COLO829 (cell line): Measurements from ENCODE around the gene ADSS1.

Experiments
- DNase-seq: peaks from one replicate; pipeline ENCODE4 v3.0.0; 2012; ENCODE audit warnings: low spot score

Gene ADSS1

DNA sequence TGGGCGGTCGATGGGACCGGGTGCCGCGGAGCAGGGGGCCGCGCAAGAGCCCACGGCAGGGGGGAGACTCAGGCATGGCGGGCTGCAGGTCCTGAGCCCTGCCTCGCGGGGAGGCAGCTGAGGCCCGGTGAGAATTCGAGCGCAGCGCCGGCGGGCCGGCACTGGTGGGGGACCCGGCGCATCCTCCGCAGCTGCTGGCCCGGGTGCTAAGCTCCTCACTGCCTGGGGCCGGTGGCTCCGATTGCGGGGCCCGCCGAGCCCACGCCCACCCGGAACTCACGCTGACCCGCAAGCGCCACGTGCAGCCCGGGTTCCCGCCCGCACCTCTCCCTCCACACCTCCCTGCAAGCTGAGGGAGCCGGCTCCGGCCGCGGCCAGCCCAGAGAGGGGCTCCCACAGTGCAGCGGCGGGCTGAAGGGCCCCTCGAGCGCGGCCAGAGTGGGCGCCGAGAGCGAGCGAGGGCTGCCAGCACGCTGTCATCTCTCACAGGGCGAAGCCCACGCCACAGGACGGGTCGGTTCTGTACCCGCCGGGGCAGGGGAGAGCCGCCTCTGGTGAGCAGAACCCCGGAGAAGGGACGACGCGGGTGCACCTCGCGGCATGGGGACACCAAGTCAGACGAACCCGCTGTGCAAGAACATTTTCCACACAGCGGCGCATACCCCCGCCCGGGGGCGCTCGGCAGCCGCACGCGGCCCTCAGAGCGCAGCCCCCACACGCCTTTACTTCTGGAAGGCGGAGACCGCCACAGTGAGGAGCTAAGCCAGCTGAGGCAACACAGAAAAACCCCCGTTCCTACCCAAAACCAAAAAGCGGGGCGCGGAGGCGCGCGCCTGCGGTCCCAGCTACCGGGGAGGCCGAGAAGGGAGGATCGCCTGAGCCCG is 27.8 kb downstream of the ADSS1 start:
- DNase-seq = no peak

GRCh38 chr14:104752423-104752734 is 28.4 kb downstream of the ADSS1 start:
- DNase-seq = no peak

DNA sequence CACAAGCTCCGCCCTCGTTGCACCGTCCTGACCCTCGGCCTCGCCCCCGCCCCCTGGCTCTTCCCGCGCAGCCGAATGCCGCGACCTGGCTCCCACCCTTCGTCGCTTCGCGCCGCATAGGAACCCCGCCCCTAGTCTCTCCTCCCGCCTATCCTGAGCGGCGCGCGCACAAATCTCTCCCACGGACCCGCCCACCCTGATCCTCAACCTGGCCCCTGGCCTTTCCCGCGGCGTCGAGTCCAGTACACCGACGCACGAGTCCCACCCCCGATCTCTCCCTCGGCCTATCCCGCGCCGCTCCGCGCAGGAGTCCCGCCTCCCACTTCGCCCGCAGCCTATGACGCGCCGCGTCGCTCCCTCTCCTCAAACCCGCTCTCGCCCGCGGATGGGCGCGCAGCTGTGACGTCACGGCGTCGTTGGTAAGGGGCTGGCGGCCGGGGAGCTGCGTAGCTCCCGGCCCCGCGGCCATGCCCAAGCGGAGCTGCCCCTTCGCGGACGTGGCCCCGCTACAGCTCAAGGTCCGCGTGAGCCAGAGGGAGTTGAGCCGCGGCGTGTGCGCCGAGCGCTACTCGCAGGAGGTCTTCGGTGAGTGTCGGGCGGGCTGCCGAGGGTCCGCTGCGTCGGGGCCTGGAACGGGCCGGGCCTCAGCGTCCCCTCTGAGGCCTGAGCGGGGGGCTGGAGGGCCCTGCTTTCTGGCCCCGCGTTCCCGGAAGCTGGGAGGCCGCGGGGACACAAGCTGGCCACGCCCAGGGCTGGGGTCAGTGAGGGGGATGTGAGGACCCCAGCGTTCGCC is 28.9 kb downstream of the ADSS1 start, which contains the start of gene SIVA1:
Gene SIVA1 (plus strand): TSS at position 413 of the 793 bp plus-strand sequence. CDS start 55 bp downstream, at position 468.
- peak; percentile 96 for DNase-seq

- DNase-seq = no peak
These were observed 29.6 kb downstream of the ADSS1 start for GRCh38 chr14:104753528-104754212.

DNA sequence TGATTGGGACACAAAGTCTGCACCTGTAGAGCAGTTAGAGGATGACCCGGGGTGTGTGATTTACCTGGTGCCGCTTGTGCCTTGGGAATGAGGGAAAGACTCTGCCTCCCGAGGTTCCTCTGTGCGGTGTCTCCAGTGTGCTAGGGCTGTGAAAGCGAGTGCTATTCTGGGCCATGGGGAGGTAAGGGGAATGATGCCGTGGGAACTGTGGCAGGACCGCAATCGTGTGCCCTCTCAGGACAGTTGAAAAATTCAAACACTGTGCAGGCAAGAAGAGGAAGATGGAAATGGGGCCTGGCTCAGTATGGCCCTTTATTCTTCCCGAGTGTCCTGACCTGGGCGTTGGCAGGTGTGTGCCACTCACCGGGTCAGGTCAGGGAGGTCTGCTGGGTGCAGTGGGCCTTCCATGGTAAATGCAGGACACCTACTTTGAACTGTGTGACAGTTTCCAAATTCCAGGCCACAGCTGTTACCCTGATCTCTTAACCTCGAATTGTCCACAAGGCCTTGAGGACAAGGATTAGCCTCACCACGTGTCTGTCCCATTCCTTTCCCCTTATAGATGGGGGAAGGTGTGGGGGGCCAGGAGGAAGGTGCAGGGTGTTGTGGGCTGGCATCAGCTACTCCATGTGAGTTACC is 30.3 kb downstream of the ADSS1 start:
- no peak for DNase-seq

- DNase-seq = no peak
These were observed 31.6 kb downstream of the ADSS1 start for GRCh38 chr14:104755621-104756020.

DNA sequence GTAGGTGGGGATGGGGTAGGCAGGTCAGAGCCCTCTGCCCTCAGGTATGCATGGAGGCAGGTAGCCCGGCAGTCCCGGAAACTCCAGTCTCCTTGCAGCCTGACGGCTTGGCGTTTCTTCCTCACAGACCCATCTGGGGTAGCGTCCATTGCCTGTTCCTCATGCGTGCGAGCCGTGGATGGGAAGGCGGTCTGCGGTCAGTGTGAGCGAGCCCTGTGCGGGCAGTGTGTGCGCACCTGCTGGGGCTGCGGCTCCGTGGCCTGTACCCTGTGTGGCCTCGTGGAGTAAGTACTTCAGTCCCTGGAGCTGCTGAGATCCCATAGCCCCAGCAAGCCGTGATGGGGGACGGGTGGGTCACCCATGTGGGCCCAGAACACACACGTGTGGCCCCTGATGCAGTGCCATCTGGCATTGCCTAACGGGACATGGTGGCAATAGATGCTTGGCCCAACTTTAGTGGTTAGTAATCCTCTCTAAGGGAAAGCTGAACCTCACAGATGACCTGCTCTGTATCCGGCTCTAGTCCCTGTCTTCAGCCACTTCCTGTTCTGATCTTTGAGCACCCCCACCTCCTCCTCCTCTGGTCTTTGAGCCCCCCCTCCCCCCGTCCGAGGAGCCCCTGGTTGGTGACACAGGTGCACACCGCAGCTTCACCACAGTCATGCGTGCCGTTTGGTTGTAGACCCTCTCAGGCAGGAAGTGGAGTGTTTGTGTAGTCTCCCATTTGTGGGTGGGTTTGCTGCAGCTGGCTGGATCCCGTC is 32.6 kb downstream of the ADSS1 start:
- DNase-seq = no peak

- no peak for DNase-seq
These were observed 33.2 kb downstream of the ADSS1 start for GRCh38 chr14:104757238-104757585.

- no peak for DNase-seq
These were observed 33.8 kb downstream of the ADSS1 start for GRCh38 chr14:104757681-104758392.

GRCh38 chr14:104758981-104759969 is 35.2 kb downstream of the ADSS1 start:
- DNase-seq = no peak

DNA sequence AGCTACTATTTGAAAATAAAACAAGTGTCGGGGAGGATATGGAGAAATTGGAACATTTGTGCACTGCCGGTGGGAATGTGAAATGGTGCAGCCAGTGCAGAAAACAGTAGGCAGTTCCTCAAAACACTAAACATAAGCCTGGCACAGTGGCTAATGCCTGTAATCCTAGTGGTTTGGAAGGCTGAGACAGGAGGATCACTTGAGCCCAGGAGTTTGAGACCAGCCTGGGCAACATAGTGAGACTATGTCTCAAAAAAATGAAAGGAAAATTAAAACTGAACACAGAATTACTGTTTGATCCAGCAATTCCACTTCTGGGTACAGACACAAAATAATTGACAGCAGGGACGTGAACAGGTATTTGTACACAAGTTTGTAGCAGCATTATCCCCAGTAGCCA is 41.5 kb downstream of the ADSS1 start:
- no peak for DNase-seq

- no peak for DNase-seq
These were observed 42.3 kb downstream of the ADSS1 start for GRCh38 chr14:104766256-104766862.

GRCh38 chr14:104766863-104767633 is 43.0 kb downstream of the ADSS1 start:
- DNase-seq = no peak

DNA sequence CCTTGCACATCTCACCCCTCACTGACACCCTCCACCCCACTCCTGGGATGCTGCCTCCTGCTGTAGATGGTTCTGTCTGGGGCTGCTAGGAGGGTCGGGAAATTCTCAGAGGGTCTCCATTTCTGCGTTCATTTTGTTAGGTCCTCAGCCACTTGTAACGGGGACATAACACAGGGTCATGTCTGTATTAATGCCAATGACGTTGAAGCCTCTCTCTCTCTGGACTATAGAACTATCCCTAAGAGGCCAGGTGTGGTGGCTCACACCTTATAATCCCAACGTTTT is 43.5 kb downstream of the ADSS1 start:
- DNase-seq = no peak

DNA sequence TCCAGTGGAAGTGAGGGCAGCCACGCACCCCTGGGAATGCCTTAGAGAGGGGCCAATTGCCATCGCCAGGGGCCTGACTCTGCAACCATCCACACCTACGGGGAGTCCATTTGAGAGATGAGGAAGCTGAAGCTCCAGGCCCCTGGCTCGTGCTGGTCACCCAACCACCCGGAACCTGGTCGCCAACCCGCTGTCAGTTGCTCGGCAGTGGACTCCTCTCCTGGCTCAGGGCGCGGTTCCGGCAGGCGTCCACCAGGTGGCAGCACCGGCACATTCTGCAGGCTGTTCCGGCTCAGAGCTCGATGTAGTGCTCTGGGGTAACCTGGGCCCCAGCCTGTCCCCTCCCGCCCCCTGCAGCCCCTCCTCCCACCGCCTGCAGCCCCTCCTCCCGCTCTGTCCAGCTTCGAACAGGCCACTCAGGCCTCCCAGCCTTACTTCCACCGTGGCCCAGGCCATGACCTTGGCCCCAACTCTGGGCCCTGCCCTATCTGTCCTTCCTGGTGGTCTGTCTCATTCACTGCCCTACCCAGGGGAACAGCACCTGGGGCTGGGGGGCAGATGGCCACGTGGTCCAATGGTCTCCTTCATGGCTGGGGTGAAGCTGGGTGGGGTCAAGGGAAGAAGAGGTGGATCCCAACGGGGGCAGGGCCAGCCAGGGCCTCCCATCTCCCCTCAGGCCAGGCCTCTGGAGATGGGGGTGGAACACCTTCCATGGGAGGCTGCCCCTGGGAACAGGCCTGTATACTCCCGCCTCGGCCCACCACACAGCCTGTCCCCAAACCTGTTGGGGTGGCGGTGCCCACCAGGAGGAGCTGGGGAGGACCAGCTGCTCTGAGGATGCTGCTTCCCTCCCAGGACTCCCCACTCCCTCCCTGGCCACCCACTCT is 44.7 kb downstream of the ADSS1 start:
- peak; percentile 70 for DNase-seq

DNA sequence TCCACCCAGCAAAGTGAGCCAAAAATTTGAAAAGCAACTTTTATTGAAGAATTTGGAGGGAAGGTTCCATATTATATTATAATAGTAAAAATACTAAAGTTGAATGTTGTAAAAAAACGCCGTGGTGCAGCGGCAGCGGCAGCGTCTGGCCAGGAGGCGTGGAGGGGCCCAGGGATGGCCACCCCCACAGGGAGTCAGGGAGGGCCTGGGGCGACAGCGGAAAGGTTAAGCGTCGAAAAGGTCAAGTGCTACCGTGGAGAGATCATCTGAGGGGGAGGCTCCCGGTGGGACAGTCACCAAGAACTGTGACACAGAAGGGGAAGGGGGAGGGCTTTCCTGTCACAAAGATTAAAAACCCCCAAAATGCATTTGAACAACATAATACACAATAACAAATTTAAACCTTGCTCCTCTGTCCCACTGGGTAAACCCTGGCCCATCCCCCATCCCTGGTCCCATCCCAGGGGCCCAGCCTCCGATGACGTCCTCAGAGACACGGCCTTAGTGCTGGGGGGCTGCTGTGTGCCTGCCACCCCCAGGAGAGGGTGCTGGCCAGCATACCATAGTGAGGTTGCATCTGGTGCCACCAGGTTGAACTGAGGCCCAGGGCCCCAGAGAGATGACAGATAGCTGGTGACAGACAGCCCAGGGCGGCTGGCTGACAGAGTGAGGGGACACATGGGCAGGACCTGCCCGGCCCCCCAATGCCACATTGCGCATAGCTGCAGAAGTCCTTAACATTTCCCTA is 45.5 kb downstream of the ADSS1 start:
- DNase-seq = no peak

GRCh38 chr14:104770072-104770579 is 46.1 kb downstream of the ADSS1 start:
- no peak for DNase-seq
